ENCODE data around the gene TNFRSF8.

The TNFRSF8 gene

DNA sequence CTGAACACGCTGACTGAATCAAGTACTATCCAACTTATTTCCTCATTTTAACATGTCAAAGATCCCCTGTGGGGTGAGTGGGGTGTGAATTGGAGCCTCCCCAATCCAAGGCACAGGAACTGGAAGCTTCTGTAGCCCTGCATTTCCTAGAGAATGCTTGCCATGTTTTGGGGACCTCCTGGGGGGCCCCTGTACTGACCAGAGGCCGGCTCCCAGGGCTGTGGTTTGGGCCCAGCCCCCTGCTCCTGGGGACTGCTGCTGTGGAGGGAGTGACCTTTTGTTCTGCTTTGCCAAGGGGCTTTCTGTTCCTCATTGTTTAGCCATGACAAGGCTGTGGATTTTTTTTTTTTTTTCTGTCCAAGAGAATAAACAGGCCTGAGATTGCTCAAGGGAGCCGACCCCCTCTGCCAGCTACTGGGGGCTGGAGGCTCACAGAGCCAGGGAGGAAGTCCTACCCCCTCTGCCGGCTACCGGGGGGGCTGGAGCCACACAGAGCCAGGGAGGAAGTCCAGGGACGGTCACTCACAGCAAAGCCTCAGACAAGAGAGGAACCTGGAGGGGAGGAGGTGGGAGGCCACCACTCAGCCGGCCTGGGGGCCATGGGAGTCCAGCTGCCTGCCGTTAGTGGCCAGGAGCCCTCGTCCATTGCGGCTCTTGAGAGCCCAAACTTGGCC, 121.0 kb downstream of the TNFRSF8 start:
- peak overlapping the region; percentile 29 to 56 for H3K4me3 Mint-ChIP-seq
- no peak for DNase-seq
- H3K27me3 Mint-ChIP-seq, result no peaks in the 10 kb centered on the region
- peak; percentile 25 for ATAC-seq (replicated peaks)
- H3K9me3 Mint-ChIP-seq, result no peaks in the 10 kb centered on the region
- H3K27ac Mint-ChIP-seq, result peak overlapping the region; percentile 99
- H3K4me1 Mint-ChIP-seq (ENCODE audit: low read depth in 2 of 2), result peaks cover 70 to 81% of the 10 kb centered on the region in 2 donors
- peaks cover 51% of the 10 kb centered on the region for H3K36me3 Mint-ChIP-seq (ENCODE audit: insufficient read depth)

DNA sequence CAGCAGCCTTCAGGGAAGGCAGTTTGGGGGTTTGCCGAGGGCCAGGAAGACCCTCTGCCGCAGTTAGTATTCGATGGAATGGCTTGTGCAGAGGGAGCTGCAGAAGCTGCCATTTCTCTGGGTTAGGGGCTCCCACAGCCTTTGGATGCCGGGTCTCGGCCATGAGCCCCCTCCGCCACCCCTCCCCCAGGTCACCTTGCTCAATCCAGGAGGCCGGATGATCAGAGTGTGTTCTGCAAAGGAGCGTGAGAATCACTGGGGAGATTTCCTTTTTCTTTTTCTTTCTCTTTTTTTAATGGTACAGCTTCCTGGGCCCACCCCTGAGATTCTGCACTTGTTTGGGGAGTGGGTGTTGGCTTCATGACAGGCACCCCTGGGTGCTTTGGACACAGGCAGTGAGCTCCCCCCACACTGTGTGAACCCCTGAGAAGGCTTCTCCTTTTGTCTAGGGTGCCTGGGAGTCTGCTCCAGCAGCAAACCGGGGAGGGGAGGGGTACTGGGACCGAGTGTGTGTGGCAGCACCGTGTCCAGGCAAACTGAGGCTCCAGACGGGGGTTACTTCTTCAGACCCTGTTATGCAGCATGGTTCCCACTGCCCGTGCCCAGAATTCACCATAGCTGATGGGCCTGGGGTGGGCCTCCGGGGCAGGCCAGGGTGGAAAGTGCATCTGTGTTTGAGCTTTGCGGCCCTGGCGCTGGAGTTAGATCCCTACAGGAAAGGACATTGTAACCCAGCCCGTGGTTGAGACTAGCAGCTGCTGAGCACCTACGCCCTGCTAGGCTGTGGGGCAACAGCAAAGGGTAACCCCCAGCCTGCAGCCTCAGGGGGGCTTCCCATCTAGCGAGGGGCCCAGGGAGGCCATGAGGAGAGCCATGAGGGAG, 122.2 kb downstream of the TNFRSF8 start:
- Mint-ChIP-seq H3K36me3 (ENCODE audit: insufficient read depth) (peaks cover 40% of the 10 kb centered on the region), H3K27me3 (no peaks in the 10 kb centered on the region), H3K27ac (peak overlapping the region; percentile 99), H3K4me3 (peak overlapping the region; percentile 43 to 56), H3K9me3 (no peaks in the 10 kb centered on the region), H3K4me1 (ENCODE audit: low read depth in 2 of 2) (peaks cover 72 to 83% of the 10 kb centered on the region in 2 donors)
- DNase-seq (no peak), ATAC-seq (replicated peaks) (no peak)

DNA sequence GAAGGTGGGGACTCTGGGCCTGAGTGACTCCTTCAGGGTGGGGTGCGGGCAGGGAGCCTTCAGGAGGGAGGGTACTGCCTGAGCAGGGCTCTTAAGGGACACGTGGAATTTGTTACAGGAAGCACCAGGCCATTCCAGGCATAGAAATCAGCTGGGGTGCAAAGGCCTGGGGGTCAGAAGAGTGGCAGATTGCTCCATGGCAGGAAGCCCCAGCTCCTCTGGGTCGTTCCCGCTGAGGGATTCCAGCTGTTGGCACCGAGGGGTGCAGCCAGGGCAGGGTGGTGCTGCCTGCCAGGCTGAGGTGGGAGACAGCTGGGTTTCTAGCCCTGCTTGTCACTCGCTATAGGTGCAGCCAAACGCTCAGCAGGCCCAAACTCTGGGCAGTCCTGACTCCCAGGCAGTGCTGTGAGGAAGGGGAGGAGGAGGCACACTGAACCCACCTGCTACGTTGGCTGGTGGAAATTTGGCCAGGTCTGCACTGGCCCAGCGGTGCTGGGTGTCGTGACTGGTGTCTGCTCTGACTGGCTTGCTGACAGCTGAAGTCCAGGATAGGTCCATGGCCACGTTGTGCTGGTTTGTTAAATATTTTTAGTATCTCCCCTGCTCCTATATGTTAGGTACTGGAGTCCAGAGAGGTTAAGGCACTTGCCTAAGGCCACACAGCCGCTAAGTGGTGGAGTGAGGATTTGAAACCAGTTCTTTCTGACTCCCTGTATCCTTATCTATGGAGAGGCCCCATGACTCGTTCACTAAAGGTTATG, 123.0 kb downstream of the TNFRSF8 start:
- DNase-seq (no peak), ATAC-seq (replicated peaks) (no peak)
- peak overlapping the region; percentile 43 to 56 for H3K4me3 Mint-ChIP-seq
- H3K9me3 Mint-ChIP-seq, result no peaks in the 10 kb centered on the region
- no peaks in the 10 kb centered on the region for H3K27me3 Mint-ChIP-seq
- H3K27ac Mint-ChIP-seq, result peak overlapping the region; percentile 99
- H3K36me3 Mint-ChIP-seq (ENCODE audit: insufficient read depth), result peaks cover 41% of the 10 kb centered on the region
- H3K4me1 Mint-ChIP-seq (ENCODE audit: low read depth in 2 of 2), result peaks cover 76 to 80% of the 10 kb centered on the region in 2 donors

DNA sequence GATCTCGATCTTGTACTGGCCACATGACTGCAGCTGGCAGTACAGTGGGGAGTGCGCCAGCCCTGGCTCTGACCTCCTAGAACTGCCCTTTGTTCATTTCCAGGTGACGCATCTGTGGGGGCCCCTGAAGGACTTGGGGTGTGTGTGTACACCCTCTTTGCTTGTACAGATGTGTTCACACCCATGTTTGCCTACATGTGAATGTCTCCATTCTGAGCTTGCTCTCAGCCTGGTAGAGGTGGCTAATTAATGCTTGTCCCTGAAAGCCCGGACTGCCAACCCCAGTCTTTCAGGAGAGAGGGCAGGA, 123.5 kb downstream of the TNFRSF8 start:
- ATAC-seq (replicated peaks) (no peak), DNase-seq (no peak)
- no peaks in the 10 kb centered on the region for H3K27me3 Mint-ChIP-seq
- no peaks in the 10 kb centered on the region for H3K9me3 Mint-ChIP-seq
- H3K27ac Mint-ChIP-seq, result peak overlapping the region; percentile 99
- H3K4me1 Mint-ChIP-seq (ENCODE audit: low read depth in 2 of 2), result peaks cover 71 to 77% of the 10 kb centered on the region in 2 donors
- peak overlapping the region in 1 of 2 donors; percentile 29 for H3K4me3 Mint-ChIP-seq
- H3K36me3 Mint-ChIP-seq (ENCODE audit: insufficient read depth), result peaks cover 46% of the 10 kb centered on the region

DNA sequence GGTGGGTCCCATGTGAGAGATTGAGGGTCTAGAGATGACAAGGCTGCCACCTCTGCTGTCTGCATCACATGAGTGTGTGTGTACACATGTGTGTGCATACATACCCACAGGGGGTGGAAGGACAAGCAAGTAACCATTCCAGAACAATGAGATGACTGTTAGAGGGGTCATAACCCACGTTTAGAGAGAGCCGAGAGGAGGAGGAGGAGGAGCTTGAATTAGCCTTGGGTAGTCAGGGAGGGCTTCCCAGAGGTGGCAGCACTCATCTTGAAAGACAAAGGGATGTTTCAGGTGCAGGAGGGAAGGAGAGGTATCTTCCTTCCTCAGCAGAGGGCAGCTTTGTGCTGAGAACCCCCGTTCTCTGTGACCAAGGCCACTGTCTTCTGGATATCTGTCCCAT, 125.0 kb downstream of the TNFRSF8 start:
- Mint-ChIP-seq H3K27me3 (no peaks in the 10 kb centered on the region), H3K4me3 (peak overlapping the region; percentile 21 to 28), H3K9me3 (no peaks in the 10 kb centered on the region), H3K36me3 (ENCODE audit: insufficient read depth) (peaks cover 46% of the 10 kb centered on the region), H3K4me1 (ENCODE audit: low read depth in 2 of 2) (peaks cover 63 to 70% of the 10 kb centered on the region in 2 donors), H3K27ac (peak overlapping the region; percentile 99)
- ATAC-seq (replicated peaks) (no peak), DNase-seq (no peak)

DNA sequence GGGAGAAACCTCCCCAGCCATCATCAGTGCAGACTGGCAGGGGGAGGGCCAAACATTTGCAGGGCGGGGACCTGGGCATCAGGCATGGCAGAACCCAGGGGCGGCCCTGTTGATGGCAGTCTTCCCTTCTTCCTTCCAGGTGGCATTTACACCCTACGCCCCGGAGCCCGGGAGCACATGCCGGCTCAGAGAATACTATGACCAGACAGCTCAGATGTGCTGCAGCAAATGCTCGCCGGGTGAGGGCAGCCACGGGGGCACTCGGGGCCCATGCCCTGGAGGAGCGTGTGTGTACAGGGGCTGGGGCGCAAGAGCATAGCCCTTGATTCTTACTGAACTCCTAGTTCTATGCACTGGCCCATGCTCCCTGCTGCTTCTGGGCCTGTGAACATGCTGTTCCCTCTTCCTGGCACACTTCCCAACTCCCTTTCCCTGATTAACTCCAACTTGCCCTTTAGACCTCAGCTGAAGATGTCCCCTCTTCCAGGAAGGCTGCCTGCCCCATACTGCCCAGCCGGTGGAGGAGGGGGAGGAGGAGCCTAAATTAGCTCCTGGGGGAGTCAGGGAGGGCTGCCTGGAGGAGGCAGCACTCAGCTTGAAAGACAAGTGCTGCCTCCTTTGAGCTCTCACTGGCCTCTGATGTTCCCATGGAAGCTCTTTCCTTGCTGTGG, 125.7 kb downstream of the TNFRSF8 start:
- DNase-seq, result no peak
- H3K27me3 Mint-ChIP-seq, result no peaks in the 10 kb centered on the region
- peaks cover 57 to 70% of the 10 kb centered on the region in 2 donors for H3K4me1 Mint-ChIP-seq (ENCODE audit: low read depth in 2 of 2)
- H3K36me3 Mint-ChIP-seq (ENCODE audit: insufficient read depth), result peaks cover 47% of the 10 kb centered on the region
- peak overlapping the region in 1 of 2 donors; percentile 23 for H3K4me3 Mint-ChIP-seq
- no peak for ATAC-seq (replicated peaks)
- no peaks in the 10 kb centered on the region for H3K9me3 Mint-ChIP-seq
- peak overlapping the region; percentile 92 to 99 for H3K27ac Mint-ChIP-seq

DNA sequence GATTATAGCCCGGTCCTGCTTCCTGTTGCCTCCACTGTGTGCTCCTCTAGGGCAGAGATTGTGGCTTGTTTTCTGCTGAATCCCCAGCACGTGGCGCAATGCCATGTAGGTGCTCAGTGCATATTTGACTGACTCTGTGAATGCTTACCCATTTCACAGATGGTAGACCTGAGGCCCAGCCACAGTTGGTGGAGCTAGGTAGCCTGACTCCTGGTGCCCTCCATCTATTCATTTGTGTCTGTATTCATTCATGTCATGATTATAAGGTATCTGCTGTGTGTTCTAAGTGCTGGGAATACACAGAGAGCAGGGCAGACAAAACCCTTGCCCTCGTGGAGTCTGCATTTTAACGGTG, 126.2 kb downstream of the TNFRSF8 start:
- H3K4me1 Mint-ChIP-seq (ENCODE audit: low read depth in 2 of 2), result peaks cover 57 to 70% of the 10 kb centered on the region in 2 donors
- no peak overlapping the region for H3K4me3 Mint-ChIP-seq

DNA sequence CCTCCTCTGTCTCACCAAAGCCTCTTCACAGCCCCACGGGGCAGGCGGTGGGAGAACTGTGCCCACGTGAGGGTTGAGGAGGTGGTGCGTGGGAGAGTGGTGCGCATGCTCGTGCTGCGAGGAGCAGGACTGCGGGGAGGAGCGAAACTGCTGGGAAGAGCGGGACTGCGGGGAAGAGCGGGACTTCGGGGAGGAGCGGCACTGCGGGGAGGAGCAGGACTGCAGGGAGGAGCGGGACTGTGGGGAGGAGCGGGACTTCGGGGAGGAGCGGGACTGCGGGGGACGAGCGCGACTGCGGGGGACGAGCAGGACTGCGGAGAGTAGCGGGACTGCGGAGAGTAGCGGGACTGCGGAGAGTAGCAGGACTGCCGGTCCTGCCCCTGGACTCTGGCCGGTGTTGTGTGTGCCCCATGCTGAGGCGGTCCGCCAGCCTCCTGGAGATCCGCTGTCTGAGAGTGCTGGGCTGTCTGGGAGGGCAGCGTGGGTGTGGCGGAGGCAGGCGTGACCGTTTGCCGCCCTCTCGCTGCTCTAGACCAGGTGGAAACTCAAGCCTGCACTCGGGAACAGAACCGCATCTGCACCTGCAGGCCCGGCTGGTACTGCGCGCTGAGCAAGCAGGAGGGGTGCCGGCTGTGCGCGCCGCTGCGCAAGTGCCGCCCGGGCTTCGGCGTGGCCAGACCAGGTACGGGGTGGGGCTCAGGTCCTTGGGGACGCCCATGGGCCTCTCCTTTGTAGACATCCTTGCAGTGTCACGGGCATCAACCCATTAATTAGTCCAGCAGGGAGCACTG, 128.3 kb downstream of the TNFRSF8 start:
- ATAC-seq (replicated peaks), result no peak
- H3K4me1 Mint-ChIP-seq (ENCODE audit: low read depth in 2 of 2), result peaks cover 50 to 55% of the 10 kb centered on the region in 2 donors

More for the DNA sequence above, 126.2 kb downstream of the TNFRSF8 start:
- Mint-ChIP-seq H3K9me3 (no peaks in the 10 kb centered on the region), H3K27ac (peak overlapping the region; percentile 92 to 99), H3K27me3 (no peaks in the 10 kb centered on the region), H3K36me3 (ENCODE audit: insufficient read depth) (peaks cover 48% of the 10 kb centered on the region)
- ATAC-seq (replicated peaks) (no peak), DNase-seq (no peak)

More for the DNA sequence above, 128.3 kb downstream of the TNFRSF8 start:
- H3K36me3 Mint-ChIP-seq (ENCODE audit: insufficient read depth), result peaks cover 54% of the 10 kb centered on the region
- no peak overlapping the region for H3K4me3 Mint-ChIP-seq
- H3K27ac Mint-ChIP-seq, result peak overlapping the region in 1 of 2 donors; percentile 92
- H3K9me3 Mint-ChIP-seq, result no peaks in the 10 kb centered on the region
- H3K27me3 Mint-ChIP-seq, result no peaks in the 10 kb centered on the region
- DNase-seq, result no peak
